ENCODE measurements around the gene MATCAP1. TPM values are rescaled to one million over a fixed set of nuclear protein-coding genes. Genes with fewer than 3 reads are reported as not detected.

The MATCAP1 gene
- total and polyA plus RNA-seq, 2 of the 4 experiments (the other 2 are of a cell fraction): 8.2 to 43.9 TPM

DNA sequence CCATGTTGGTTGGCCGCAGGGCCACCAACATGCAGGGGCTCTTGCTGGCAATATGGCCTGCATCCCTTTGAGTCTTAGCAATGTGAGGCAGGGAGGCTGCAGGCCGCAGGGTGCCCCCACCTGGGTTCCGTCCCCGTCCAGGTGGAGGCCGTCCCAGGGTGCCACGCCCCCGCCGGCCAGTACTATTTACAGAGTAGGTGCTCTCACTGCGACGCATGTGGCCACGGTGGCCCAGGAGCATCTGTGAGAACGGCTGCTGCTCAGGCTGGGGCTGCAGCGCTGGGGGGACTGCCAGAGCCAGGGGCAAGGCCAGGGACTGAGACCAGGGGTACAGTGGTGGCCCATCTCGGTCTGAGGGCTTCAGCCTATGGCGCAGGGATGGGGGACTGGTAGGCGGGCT lies 3.6 kb downstream of the MATCAP1 start:
- WGBS, 2 experiments (ENCODE audit: extremely low coverage in 2 of 2, insufficient read length in 1 of 2): no CpG with 5 or more reads among the region's 16 CpGs
- H3K56ac ChIP-seq (ENCODE audit: extremely low read depth, insufficient read depth, low read length): no peak overlapping the region
- no peak overlapping the region for H3K4me3 ChIP-seq (ENCODE audit: insufficient read depth, low read depth, low read length)
- H3K36me3 ChIP-seq (ENCODE audit: control insufficient read depth, insufficient read depth, low read length): peaks cover 7% of the 10 kb centered on the region; the same call in 1 of the 2 replicates
- no peak for TF ChIP-seq RFX5 (IDR thresholded peaks at IDR 0.05; ENCODE audit: low read depth, low read length)
- TF ChIP-seq CTCF (conservative IDR thresholded peaks at IDR 0.05; ENCODE audit: low read depth, low read length): no peak
- TF ChIP-seq MAFK (IDR thresholded peaks at IDR 0.05; ENCODE audit: low read depth, low read length): no peak
- TF ChIP-seq, protein P1, sequence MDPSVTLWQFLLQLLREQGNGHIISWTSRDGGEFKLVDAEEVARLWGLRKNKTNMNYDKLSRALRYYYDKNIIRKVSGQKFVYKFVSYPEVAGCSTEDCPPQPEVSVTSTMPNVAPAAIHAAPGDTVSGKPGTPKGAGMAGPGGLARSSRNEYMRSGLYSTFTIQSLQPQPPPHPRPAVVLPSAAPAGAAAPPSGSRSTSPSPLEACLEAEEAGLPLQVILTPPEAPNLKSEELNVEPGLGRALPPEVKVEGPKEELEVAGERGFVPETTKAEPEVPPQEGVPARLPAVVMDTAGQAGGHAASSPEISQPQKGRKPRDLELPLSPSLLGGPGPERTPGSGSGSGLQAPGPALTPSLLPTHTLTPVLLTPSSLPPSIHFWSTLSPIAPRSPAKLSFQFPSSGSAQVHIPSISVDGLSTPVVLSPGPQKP (IDR thresholded peaks at IDR 0.05; ENCODE audit: borderline replicate concordance, low read depth, low read length): no peak
- no peak for TF ChIP-seq MXI1 (IDR thresholded peaks at IDR 0.05; ENCODE audit: borderline replicate concordance, low read depth, low read length)
- no peak for TF ChIP-seq RCOR1 (IDR thresholded peaks at IDR 0.05; ENCODE audit: insufficient replicate concordance, low read length)
- TF ChIP-seq POLR2A (IDR thresholded peaks at IDR 0.05; ENCODE audit: low read depth, low read length): no peak
- TF ChIP-seq NFE2L2 (IDR thresholded peaks at IDR 0.05; ENCODE audit: low read depth, low read length): no peak
- no peak for TF ChIP-seq RAD21 (IDR thresholded peaks at IDR 0.05; ENCODE audit: low read length)
- TF ChIP-seq, protein P2, sequence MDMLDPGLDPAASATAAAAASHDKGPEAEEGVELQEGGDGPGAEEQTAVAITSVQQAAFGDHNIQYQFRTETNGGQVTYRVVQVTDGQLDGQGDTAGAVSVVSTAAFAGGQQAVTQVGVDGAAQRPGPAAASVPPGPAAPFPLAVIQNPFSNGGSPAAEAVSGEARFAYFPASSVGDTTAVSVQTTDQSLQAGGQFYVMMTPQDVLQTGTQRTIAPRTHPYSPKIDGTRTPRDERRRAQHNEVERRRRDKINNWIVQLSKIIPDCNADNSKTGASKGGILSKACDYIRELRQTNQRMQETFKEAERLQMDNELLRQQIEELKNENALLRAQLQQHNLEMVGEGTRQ (IDR thresholded peaks at IDR 0.05; ENCODE audit: low read depth, low read length): no peak
- no peak for TF ChIP-seq FOS (IDR thresholded peaks at IDR 0.05; ENCODE audit: low read depth, low read length)
- no peak for TF ChIP-seq SMC3 (IDR thresholded peaks at IDR 0.05; ENCODE audit: low read depth, low read length)
- TF ChIP-seq CEBPB (IDR thresholded peaks at IDR 0.05; ENCODE audit: low read depth, low read length): no peak
- no peak for TF ChIP-seq MAZ (IDR thresholded peaks at IDR 0.05; ENCODE audit: borderline replicate concordance, low read depth, low read length)
- no peak overlapping the region for H3K27ac ChIP-seq (ENCODE audit: insufficient read depth, low read length)
- H4K8ac ChIP-seq (ENCODE audit: low read depth in 2 of 2, low read length in 2 of 2): no peak overlapping the region
- ChIA-PET POLR2A (ENCODE audit: unreplicated experiment) (interaction anchor here (0.6 kb wide), 1 partner anchor 79 kb away, joined by 4 read pairs; no protein-coding TSS in a partner anchor), CTCF (no interaction called here)
- peaks cover 11% of the 10 kb centered on the region for H3K4me1 ChIP-seq (ENCODE audit: control insufficient read depth, insufficient read depth, low read length)
- no peak overlapping the region for H3K18ac ChIP-seq (ENCODE audit: low read depth, low read length)
- H2AK9ac ChIP-seq (replicated peaks; ENCODE audit: low read depth, low read length, poor library complexity): no peak overlapping the region
- no peaks in the 10 kb centered on the region for H3K9me3 ChIP-seq (ENCODE audit: control insufficient read depth, insufficient read depth, low read length)
- H2BK20ac ChIP-seq (ENCODE audit: low read depth, low read length): no peak overlapping the region
- in situ Hi-C loops (cut with MboI; ENCODE audit: low sequenced_read_pairs): no loop called here
- H3K79me1 ChIP-seq (ENCODE audit: low read depth in 1 of 2, low read length in 2 of 2): peaks cover 27 to 44% of the 10 kb centered on the region in 2 experiments
- no peak overlapping the region for H4K91ac ChIP-seq (ENCODE audit: insufficient read depth, low read depth, low read length)
- H3K9ac ChIP-seq (ENCODE audit: low read depth, low read length): no peak overlapping the region
- no peak overlapping the region for H4K5ac ChIP-seq (ENCODE audit: low read depth, low read length)
- no peak overlapping the region for H3K23ac ChIP-seq (ENCODE audit: low read depth, low read length)
- no peak for DNase-seq
- peaks cover 10% of the 10 kb centered on the region for H3K9me1 ChIP-seq (ENCODE audit: insufficient read depth, low read length)
- H4K20me1 ChIP-seq (ENCODE audit: insufficient read depth, low read length): peaks cover 34% of the 10 kb centered on the region
- H3K27me3 ChIP-seq (ENCODE audit: control insufficient read depth, insufficient read depth, low read length): no peaks in the 10 kb centered on the region
- no peak overlapping the region for H3K4me2 ChIP-seq (ENCODE audit: low read depth, low read length)
- H2BK5ac ChIP-seq (ENCODE audit: low read depth, low read length, poor library complexity, severe bottlenecking): no peak overlapping the region
- dilution Hi-C loops (cut with HindIII; ENCODE audit: low sequenced_read_pairs, unreplicated experiment): no loop called here
- no peak overlapping the region for H3K14ac ChIP-seq (replicated peaks; ENCODE audit: low read depth, low read length)
- intact Hi-C loops (cut with micrococcal nuclease): loop anchor here (10.0 kb wide), 1 partner anchor 165 kb away; no protein-coding TSS in a partner anchor
- H3K4ac ChIP-seq (ENCODE audit: low read depth, low read length): no peak overlapping the region
- no peak overlapping the region for H2AFZ ChIP-seq (replicated peaks; ENCODE audit: low read length, poor library complexity)
- ATAC-seq (ENCODE audit: low read depth): no peak
- no peak overlapping the region for H2BK15ac ChIP-seq (ENCODE audit: low read depth, low read length)
- H2BK120ac ChIP-seq (ENCODE audit: low read depth, low read length): no peak overlapping the region
- no peak overlapping the region for H2AK5ac ChIP-seq (ENCODE audit: low read depth, low read length)
- BruUV-seq (replicated peaks): no TSS peak

Data from IMR-90 (cell line).